Neural cell (in vitro differentiated cells): ENCODE measurements around the gene GSTA1.
"Not testable (repeated sequence)": the region's sequence is repeated elsewhere in the genome, so short reads cannot be mapped to it uniquely, and the experiment has no call there.

Experiments
- CTCF ChIP-seq: fragments of 450-650 bp; IDR thresholded peaks from 2 replicates; pipeline ENCODE4 v1.5.1; 2014; ENCODE audit warnings: antibody characterized with exemption, mild to moderate bottlenecking, moderate library complexity; ENCODE audit not compliant: poor library complexity, severe bottlenecking
- EP300 ChIP-seq: fragments of 450-650 bp; conservative IDR thresholded peaks from 2 replicates; pipeline ENCODE4 v1.6.1; 2014; ENCODE audit warnings: antibody characterized with exemption, mild to moderate bottlenecking, moderate library complexity; ENCODE audit not compliant: poor library complexity, severe bottlenecking
- EZH2 ChIP-seq: fragments of 200-600, 300-800 bp; shearing (Covaris generic), sonication (generic); IDR thresholded peaks from 2 replicates; pipeline ENCODE4 v1.6.1; 2014; ENCODE audit warnings: antibody characterized with exemption, low read length, borderline replicate concordance, mild to moderate bottlenecking; ENCODE audit not compliant: insufficient read depth, poor library complexity, severe bottlenecking
- MXI1 ChIP-seq: fragments of 450-650 bp; conservative IDR thresholded peaks from 2 replicates; pipeline ENCODE4 v1.6.1; 2014; ENCODE audit warnings: antibody characterized with exemption, mild to moderate bottlenecking; ENCODE audit not compliant: poor library complexity, severe bottlenecking
- POLR2AphosphoS5 ChIP-seq: IDR thresholded peaks from 2 replicates; pipeline ENCODE4 v1.6.1; 2012
- REST ChIP-seq: IDR thresholded peaks from 2 replicates; pipeline ENCODE4 v1.6.1; 2012; ENCODE audit warnings: borderline replicate concordance
- SMC3 ChIP-seq: fragments of 450-650 bp; conservative IDR thresholded peaks from 2 replicates; pipeline ENCODE4 v1.6.1; 2014; ENCODE audit warnings: antibody characterized with exemption, mild to moderate bottlenecking, moderate library complexity; ENCODE audit not compliant: poor library complexity
- TAF1 ChIP-seq: IDR thresholded peaks from 2 replicates; pipeline ENCODE4 v1.6.1; 2012; ENCODE audit warnings: low read depth

- not testable (repeated sequence) for TF ChIP-seq CTCF, SMC3, TAF1, REST, MXI1, POLR2AphosphoS5, EZH2, EP300
Observed at GRCh38 chr6:52782209-52782608, 21.4 kb downstream of the GSTA1 start.
